AG10803 (cell line): ENCODE measurements around the gene NINJ2.

Experiments
- DNase-seq: peaks from one replicate; pipeline ENCODE4 v3.0.0; 2010; ENCODE audit warnings: low read depth
- H3K4me3 ChIP-seq: 2 replicates; pipeline ENCODE4 v1.5.1; 2011; ENCODE audit warnings: mild to moderate bottlenecking, low read length, control low read depth
- TF ChIP-seq, protein P1 (sequence below): conservative IDR thresholded peaks from 2 replicates; pipeline ENCODE4 v1.5.1; 2011; ENCODE audit warnings: mild to moderate bottlenecking, low read length, control low read depth, inconsistent platforms

Gene NINJ2

DNA sequence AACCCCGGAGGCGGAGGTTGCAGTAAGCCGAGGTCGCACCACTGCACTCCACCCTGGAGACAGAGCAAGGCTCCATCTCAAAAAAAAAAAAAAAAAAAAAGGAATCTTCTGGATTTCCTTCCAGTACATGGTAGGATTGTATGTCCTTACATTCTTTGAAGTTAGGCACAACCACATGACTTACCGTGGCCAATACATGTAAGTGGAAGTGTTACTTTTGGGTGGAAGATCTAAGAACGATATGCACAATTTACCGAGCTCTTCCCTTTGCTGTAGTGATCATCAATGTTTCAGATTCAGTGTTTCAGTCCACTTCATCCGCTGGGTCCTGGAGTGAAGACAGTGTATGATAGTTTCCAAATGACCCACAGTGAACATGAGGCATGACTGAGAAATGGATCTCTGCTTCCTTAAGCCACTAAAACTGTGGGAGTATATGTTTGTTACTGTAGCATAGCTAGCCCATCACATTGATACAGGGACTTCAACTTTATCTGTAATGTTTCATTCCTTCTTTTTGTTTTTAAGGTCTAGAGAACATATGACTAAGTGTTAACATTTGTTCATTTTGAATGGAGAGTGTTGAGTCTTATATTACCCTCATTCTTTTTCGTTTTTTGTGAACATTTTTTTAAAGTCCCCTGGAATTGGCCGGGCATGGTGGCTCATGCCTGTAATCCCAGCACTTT, 18.5 kb upstream of the NINJ2 start:
- H3K4me3 ChIP-seq = no peak overlapping the region
- no peak for DNase-seq
- TF ChIP-seq, protein P1, sequence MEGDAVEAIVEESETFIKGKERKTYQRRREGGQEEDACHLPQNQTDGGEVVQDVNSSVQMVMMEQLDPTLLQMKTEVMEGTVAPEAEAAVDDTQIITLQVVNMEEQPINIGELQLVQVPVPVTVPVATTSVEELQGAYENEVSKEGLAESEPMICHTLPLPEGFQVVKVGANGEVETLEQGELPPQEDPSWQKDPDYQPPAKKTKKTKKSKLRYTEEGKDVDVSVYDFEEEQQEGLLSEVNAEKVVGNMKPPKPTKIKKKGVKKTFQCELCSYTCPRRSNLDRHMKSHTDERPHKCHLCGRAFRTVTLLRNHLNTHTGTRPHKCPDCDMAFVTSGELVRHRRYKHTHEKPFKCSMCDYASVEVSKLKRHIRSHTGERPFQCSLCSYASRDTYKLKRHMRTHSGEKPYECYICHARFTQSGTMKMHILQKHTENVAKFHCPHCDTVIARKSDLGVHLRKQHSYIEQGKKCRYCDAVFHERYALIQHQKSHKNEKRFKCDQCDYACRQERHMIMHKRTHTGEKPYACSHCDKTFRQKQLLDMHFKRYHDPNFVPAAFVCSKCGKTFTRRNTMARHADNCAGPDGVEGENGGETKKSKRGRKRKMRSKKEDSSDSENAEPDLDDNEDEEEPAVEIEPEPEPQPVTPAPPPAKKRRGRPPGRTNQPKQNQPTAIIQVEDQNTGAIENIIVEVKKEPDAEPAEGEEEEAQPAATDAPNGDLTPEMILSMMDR = no peak

DNA sequence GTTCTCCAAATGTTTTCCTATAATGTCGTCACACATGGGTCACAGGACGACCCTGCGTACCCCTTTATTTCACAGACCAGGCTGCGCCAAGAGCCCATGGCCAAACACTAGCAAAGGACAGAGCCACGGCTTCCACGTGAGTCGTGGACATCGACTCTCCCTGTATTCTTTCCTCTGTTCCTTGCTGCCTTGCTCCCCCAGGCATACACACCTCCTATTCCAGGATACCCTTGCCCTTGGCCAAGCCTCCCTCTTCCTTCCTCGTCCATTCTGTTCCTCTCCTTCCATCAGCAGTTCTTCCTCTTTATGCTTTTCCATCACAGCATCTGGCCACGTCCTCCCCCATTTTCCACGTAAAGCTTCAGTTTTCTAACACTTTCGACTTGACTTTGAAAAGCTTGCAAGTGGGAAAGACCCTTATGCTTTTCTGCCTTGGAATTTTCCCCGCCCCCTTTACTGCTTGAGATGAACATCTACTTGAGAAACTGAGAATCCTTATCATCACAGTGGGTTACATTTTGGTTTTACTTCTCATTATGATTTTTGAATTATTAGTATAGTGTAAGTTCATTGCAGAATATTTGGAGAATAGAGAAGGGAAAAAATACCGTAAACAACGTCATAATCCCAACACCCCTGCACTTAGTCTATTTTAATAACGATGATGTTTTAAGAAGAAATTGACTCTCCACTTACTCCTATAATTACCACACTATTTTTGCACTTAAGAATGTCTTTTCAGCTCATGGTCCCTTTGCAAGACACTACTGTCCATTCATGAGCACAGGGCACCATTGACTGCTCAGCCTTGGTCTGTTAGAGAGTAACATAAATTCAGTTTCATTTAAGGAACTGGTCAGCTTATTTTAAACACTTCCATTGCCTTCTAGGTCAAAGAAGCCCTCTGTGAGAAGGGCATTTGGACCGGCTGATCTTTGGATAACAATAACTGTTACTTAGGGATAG, 15.8 kb upstream of the NINJ2 start:
- H3K4me3 ChIP-seq = no peak overlapping the region
- no peak for DNase-seq
- TF ChIP-seq, protein P1 = no peak

DNA sequence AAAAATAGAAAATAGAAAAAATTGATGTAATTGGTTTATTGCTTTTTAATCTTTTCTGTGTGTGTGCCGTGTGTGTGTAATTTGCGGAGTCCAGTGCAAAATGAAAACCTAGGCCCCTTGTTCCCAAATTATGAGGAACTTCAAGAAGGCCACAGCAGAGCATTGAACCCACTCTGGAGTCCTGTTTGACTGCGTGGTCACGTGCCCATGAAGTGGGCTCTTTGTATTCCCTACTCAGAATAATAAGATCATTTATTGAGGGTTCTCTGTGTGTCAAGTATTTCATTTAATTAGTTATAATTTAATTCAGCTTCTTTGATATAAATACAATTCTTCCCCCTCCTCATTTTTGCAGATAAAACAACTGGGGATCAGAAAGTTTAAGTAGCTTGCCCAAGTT, 12.3 kb upstream of the NINJ2 start:
- no peak overlapping the region for H3K4me3 ChIP-seq
- TF ChIP-seq, protein P1 = no peak
- no peak for DNase-seq

DNA sequence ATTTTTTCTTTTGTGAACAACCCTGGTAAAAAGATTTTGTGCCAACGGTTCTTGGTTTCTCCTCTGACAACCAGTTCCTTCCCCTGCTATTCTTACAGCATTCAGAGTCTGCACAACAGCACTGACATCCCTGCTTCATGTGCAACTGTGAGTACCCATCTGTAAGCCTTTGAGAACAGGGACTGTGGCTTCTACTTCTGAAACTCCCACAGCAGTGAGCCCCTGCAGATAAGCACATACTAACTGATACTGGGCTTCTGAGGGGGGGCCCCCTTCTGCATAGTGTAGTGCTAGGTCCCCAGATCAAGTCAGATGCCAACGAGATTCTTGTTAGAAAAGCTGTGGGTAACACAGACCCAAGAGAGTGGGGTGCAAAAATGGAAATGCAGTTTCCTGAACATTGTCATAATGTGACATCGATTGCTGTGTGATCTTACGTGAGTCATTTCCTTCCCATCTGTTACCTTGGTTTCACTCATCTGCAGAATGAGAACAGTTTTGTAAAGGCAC, 11.1 kb upstream of the NINJ2 start:
- TF ChIP-seq, protein P1 = no peak
- H3K4me3 ChIP-seq = no peak overlapping the region
- DNase-seq = no peak

DNA sequence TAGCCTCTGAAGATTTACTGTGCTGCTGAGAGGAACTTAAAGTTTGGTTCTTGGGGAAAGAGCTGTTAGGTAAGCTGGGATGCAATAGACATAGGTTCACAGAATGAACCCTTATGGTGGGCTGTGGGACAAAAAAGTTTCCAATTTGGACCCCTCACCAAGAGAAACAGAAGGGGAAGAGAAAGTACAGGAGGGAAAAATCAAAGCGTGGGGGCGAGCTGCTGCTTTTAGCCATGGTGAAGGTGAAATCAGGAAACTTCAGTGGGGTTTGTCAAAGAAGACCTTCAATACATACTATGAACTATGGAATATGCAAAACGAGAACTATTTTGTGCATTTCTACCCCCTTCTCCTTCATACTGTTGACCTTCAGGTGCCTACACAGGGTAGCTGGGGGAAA, 10.6 kb upstream of the NINJ2 start:
- DNase-seq = no peak
- H3K4me3 ChIP-seq = no peak overlapping the region

DNA sequence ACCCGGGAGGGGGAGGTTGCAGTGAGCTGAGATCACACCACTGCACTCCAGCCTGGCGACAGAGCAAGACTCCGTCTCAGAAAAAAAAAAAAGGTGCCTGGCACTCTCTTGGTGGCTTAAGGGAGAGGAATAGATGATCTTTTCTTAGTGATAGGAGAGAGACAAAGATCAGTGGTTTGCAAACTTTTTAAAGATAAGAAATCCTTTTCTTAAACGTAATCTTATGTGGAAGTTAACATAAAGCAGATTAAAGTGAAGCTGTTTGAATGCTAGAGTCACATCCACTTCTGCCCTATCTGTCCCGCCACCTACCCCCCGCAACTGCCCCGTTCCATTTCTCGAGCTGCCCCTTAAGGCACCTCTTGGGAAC, 6.3 kb upstream of the NINJ2 start:
- DNase-seq = no peak
- H3K4me3 ChIP-seq = no peak overlapping the region
- TF ChIP-seq, protein P1 = no peak

More for the DNA sequence above, 10.6 kb upstream of the NINJ2 start:
- TF ChIP-seq, protein P1 = no peak
